A549 (cell line): ENCODE measurements around the gene SYPL1.

ENCODE experiments used
- BHLHE40 ChIP-seq: IDR thresholded peaks from 2 replicates; pipeline ENCODE4 v1.6.1; 2012; ENCODE audit warnings: low read depth, low read length, inconsistent platforms
- CHD4 ChIP-seq: fragments of 200-600 bp; sonication (generic); IDR thresholded peaks from 2 replicates; pipeline ENCODE4 v1.6.1; 2016; ENCODE audit warnings: antibody characterized with exemption, mild to moderate bottlenecking, borderline replicate concordance
- CTCF ChIP-seq: fragments of >200 bp; sonication (Bioruptor Twin); formaldehyde crosslinking; IDR thresholded peaks from 3 replicates; pipeline ENCODE4 v1.5.1; 2016
- ESRRA ChIP-seq: fragments of 150-350 bp; IDR thresholded peaks from 2 replicates; pipeline ENCODE4 v1.6.1; 2014; ENCODE audit warnings: mild to moderate bottlenecking, low read length, borderline replicate concordance
- JUN ChIP-seq, 2 experiments: fragments of >200 bp; sonication (Bioruptor Twin); formaldehyde crosslinking; IDR thresholded peaks; 2 replicates in 1 of 2; 3 replicates in 1 of 2; pipeline ENCODE4 v1.6.1; 2016 to 2017
- NR3C1 ChIP-seq: fragments of >200 bp; sonication (Bioruptor Twin); formaldehyde crosslinking; IDR thresholded peaks from 3 replicates; pipeline ENCODE4 v1.6.1; 2017
- PHF8 ChIP-seq: fragments of 200-600 bp; sonication (generic); IDR thresholded peaks from 2 replicates; pipeline ENCODE4 v1.6.1; 2016; ENCODE audit warnings: low read depth, mild to moderate bottlenecking, antibody characterized with exemption, moderate library complexity, borderline replicate concordance
- RAD21 ChIP-seq, 2 experiments: fragments of >200 bp in 1 of 2; sonication (Bioruptor Twin) in 1 of 2; formaldehyde crosslinking in 1 of 2; IDR thresholded peaks in 1 of 2; conservative IDR thresholded peaks in 1 of 2; 2 replicates in 1 of 2; 3 replicates in 1 of 2; pipeline ENCODE4 v1.6.1; 2012 to 2018; ENCODE audit warnings: inconsistent platforms in 1 of 2
- RCOR1 ChIP-seq: fragments of 150-350 bp; IDR thresholded peaks from 2 replicates; pipeline ENCODE4 v1.6.1; 2014; ENCODE audit warnings: antibody characterized with exemption, low read length, low read depth
- REST ChIP-seq: fragments of 200-600 bp; sonication (generic); IDR thresholded peaks from 2 replicates; pipeline ENCODE4 v1.6.1; 2016; ENCODE audit warnings: antibody characterized with exemption, mild to moderate bottlenecking, moderate library complexity
- RFX5 ChIP-seq: fragments of 450-650 bp; IDR thresholded peaks from 2 replicates; pipeline ENCODE4 v1.7.1; 2014; ENCODE audit warnings: antibody characterized with exemption, mild to moderate bottlenecking, moderate library complexity
- SMC3 ChIP-seq: fragments of >200 bp; sonication (Bioruptor Twin); formaldehyde crosslinking; IDR thresholded peaks from 3 replicates; pipeline ENCODE4 v1.6.1; 2018; ENCODE audit warnings: inconsistent platforms
- TP53 ChIP-seq: fragments of 250-450 bp; sonication (Bioruptor Pico); IDR thresholded peaks from 2 replicates; pipeline ENCODE4 v1.5.0; 2021; ENCODE audit warnings: mild to moderate bottlenecking, moderate library complexity
- USF2 ChIP-seq: fragments of 450-650 bp; IDR thresholded peaks from 2 replicates; pipeline ENCODE4 v1.6.1; 2014; ENCODE audit warnings: antibody characterized with exemption

GRCh38 chr7:106111655-106112117, 426 bp downstream of the SYPL1 start:
- TF ChIP-seq CTCF = no peak
- TF ChIP-seq USF2 = no peak
- no peak for TF ChIP-seq RAD21 (conservative IDR thresholded peaks at IDR 0.05 in 1 of 2, IDR thresholded peaks at IDR 0.05 in 1 of 2)
- no peak for TF ChIP-seq NR3C1
- no peak for TF ChIP-seq CHD4
- no peak for TF ChIP-seq REST
- TF ChIP-seq ESRRA = no peak
- TF ChIP-seq SMC3 = no peak
- no peak for TF ChIP-seq RCOR1
- TF ChIP-seq TP53 (CRISPR knock-in tag) = peak; percentile 61; the same call in 1 of the 2 replicates
- TF ChIP-seq RFX5 = no peak
- peak; percentile 71; the same call in 1 of the 2 replicates for TF ChIP-seq PHF8
- no peak for TF ChIP-seq BHLHE40
- no peak for TF ChIP-seq JUN (IDR thresholded peaks at IDR 0.05)
